HG03066 (cell line): Measurements from ENCODE around the gene IQSEC3.

Source experiments
- ATAC-seq: cut with Tn5 transposase; IDR thresholded peaks from one replicate; pipeline ENCODE4 v1.9.1; 2021; ENCODE audit warnings: low read depth; ENCODE audit not compliant: unreplicated experiment

IQSEC3 gene

GRCh38 chr12:108594-108993, 42.0 kb downstream of the IQSEC3 start:
- no peak for ATAC-seq

- ATAC-seq, result no peak
These were observed 42.9 kb downstream of the IQSEC3 start for GRCh38 chr12:109446-109845.

DNA sequence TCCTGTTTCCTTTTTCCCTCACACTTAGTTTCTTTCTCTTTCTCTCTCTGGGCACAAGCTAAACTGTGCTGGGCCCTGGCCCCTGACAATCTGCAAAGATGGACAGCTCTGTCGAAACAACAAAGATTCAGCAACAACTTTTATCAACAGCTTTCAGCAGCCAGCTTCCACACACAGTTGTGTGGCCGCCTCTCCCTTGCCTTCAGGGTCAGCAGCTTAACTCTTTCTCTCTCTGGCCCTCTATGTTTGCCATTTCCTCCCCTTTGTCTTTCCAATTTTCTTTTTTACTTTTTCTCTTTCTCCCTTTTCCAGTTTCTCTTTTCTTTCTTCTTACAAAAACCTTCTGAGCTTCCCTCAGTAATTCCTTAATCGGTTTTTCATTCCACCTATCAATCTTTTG, 43.3 kb downstream of the IQSEC3 start:
- ATAC-seq, result no peak

GRCh38 chr12:111699-112493, 45.3 kb downstream of the IQSEC3 start:
- ATAC-seq, result no peak

GRCh38 chr12:113347-113746, 46.8 kb downstream of the IQSEC3 start:
- no peak for ATAC-seq

DNA sequence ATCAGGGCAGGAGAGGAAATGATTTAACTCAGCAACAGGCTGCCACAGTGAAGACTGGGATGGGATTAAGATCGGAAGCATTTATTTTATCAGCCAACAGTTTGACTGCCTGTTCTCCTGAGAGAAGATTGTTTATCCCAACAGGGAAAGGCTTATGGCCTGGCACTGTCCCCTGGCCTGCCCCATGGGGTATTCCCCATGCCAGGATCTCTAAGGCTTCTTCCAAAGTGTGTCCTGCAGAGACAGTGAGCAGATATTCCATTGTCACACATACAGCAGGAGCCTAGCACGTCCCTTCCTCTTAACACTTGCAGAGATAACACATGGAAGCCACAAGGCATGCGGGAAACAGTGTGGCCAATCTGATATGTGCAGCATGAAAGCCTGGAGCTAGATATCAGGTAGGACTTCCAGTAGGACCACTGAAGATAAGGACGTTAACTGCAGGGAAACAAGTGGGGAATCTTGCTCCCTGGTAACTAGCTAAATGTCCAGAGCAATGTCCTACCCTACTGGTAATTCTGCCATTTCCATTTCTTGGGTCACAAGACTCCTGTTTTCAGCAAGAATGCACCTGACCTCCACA, 48.2 kb downstream of the IQSEC3 start:
- ATAC-seq, result no peak

GRCh38 chr12:115518-115917, 49.0 kb downstream of the IQSEC3 start:
- no peak for ATAC-seq

DNA sequence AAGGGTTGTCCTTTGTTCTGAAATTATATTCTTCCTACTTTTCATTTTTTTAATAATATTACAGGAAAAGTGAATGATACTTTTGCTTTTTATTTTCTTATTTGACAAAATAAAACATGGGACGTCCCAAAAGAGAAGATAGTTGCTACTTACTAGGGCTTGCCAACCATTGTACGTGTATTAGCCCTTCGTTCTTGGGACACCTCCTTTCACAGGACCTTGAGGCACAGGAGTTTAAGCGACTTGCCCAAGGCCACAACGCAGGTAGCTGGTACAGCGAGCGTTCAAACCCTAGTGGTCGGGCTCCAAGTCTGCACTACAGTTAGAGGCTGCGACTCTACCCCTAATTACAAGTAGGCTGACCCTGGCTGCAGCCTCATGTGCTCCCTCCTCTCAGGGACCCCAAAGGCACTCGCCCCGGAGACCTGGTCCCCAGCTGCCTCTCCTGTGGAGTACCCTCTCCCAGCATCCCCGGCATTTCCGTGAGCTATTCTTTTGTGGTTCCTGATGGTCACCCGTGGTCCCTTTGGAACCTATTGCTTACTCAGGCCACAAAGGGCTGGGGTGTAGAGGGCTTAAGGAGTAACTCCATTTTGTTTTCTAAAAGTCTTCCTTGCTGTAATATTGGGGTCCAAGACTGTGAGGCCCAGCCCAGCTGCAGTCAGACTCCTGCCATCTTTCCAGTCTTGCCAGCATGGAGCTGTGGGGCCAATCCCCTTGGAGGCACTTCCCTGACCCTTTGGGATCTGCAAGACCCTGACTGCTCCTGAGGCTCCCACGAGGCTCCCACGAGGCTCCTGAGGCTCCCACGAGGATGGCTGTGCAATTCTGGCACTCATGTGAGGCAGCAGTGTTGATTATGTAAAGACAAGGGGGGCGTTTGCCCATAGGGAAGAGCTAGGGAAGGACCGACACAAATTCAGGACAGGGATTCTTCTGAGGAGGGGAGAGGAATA, 49.7 kb downstream of the IQSEC3 start:
- no peak for ATAC-seq

- no peak for ATAC-seq
These were observed 50.7 kb downstream of the IQSEC3 start for GRCh38 chr12:117311-117710.

- no peak for ATAC-seq
These were observed 51.3 kb downstream of the IQSEC3 start for GRCh38 chr12:117816-118345.

DNA sequence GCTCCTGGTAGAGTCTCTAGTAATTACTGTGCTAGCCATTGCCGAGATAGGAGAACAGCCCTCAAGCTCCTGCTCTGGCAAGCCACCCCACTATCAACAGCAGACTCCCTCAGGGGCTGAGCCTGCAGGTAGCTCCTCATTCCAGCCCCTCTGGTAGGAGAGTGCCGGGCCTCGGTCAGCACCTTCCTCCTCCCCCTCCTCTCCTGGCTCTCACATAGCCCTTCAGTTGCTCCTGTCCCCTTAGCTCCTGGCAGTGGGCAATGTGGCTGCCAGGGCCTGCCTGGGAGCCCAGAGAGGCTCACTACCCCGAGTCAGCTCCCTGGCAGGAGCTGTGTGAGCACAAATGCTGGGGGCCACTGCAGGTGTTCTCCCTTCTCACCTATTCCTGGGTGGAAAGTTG, 52.0 kb downstream of the IQSEC3 start:
- no peak for ATAC-seq

DNA sequence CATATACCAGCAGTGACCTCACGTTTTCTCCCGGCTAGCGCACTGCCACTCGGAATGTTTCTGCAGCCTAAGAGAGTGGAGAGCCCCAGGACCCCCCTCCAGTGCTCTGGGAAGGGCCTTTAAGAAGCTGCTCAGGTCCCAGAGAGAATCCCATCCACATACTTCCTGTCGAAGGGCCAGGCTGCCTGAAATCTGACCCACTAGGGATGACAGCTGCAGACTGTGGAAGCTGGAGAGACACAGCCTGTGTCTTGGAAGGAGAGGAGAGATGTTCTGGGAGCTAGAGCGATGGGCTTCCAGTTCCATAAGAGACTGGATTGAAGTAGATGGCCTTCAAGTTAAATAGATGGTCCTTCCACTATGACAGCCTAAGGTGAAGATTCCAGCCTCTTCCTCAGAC, 54.4 kb downstream of the IQSEC3 start:
- no peak for ATAC-seq

DNA sequence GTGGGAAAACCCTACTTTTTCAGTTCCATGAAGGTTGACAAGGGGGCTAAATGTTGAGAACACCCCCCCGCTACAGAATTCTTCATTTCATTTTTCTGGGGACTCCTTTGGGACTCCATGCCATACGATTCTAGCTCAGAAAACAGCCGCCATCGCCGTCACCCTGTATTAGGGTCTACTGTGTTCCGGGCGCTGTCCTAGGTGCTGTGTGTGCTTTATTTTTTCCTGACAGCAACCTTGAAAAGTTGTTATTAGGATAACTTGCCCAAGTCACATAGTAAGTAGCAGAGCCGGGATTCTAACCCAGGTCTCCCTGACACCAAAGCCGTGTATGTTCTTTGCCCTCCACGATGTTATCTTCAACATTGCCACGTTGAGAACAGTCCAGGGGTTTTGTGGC, 55.1 kb downstream of the IQSEC3 start:
- ATAC-seq, result no peak

- ATAC-seq, result no peak
These were observed 58.5 kb downstream of the IQSEC3 start for GRCh38 chr12:125075-125474.

- ATAC-seq, result no peak
These were observed 59.0 kb downstream of the IQSEC3 start for GRCh38 chr12:125566-125965.

GRCh38 chr12:128079-128478, 61.5 kb downstream of the IQSEC3 start:
- ATAC-seq, result no peak

- ATAC-seq, result no peak
These were observed 62.4 kb downstream of the IQSEC3 start for GRCh38 chr12:129001-129400.

DNA sequence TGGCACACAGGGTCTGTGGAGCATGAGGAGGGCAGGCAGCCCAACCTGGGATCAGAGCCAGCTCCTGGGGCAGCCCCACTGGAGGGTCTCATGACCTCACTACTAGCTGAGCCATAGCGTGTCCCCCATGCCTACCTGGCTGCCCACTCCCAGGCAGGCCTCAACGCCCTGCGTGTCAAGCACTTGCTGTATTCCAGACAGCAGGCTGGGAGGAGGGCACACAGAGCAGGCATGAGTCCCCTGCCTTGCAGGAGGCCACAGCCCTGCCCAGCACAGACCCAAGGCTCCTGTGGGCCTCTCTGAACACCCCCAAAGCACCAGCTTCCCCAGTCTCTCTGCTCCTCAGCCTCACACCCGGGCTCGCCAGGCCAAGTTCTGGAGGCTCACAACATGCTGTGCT, 64.0 kb downstream of the IQSEC3 start:
- ATAC-seq, result no peak

GRCh38 chr12:131008-131407, 64.4 kb downstream of the IQSEC3 start:
- ATAC-seq, result no peak

- ATAC-seq, result no peak
These were observed 65.3 kb downstream of the IQSEC3 start for GRCh38 chr12:131732-132495.
